Nucleus accumbens (tissue), 56 donors: ENCODE data around the gene BHMT2.

Experiments used
- DNase-seq, 56 donors: peaks; one replicate each; lab custom pipeline; 2025; lab: John Stamatoyannopoulos, UW

BHMT2 gene, protein sequence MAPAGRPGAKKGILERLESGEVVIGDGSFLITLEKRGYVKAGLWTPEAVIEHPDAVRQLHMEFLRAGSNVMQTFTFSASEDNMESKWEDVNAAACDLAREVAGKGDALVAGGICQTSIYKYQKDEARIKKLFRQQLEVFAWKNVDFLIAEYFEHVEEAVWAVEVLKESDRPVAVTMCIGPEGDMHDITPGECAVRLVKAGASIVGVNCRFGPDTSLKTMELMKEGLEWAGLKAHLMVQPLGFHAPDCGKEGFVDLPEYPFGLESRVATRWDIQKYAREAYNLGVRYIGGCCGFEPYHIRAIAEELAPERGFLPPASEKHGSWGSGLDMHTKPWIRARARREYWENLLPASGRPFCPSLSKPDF

DNA sequence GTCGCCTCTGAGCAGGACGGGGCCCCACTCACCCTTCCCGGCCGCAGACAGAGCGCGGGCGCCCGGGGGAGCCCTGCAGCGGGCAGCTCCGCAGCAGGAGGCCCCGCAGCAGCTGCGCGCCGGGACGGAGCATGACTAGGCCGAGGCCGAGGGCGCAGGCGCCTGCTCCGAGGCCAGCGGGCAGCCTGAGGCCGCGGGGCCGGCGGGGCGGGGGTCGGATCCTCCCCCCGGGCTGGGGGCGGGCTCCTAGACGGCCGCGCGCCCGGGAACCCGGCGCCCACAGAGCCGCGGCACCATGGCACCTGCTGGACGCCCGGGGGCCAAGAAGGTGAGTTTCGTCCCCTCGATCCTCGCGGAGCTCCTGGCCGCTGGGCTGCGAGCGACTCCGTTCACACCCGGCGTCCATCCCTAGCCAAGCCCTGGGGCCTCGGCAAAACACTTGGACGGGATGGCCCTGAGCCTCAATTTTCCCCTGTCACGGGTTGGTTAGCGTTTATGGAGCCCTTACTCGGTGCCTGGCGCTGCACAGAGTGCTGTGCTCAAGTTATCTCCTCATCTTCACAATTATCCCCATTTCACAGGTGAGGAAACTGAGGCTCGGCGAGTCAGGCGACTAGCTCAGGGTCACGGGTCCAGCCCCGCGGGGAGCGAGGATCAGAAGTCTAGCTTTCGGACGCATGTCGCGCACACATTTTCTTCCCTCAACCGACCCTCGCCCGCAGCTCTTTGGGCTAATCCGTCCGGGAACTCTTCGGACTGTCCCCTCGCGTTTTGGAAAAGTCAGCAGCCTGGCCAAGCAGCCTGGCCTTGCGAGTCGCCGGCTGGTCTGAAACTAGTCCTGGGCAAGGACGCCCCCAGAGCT, at the start of gene BHMT2, which contains the start of gene DMGDH:
TSS of gene BHMT2 (plus strand) at position 280 of the 862 bp plus-strand sequence. CDS start at position 296, 16 bp downstream.
TSS of gene DMGDH (minus strand) at position 187 of the 862 bp plus-strand sequence. CDS start at position 133, 54 bp downstream.
- peak in 1 of 56 donors; percentile 17 for DNase-seq

DNA sequence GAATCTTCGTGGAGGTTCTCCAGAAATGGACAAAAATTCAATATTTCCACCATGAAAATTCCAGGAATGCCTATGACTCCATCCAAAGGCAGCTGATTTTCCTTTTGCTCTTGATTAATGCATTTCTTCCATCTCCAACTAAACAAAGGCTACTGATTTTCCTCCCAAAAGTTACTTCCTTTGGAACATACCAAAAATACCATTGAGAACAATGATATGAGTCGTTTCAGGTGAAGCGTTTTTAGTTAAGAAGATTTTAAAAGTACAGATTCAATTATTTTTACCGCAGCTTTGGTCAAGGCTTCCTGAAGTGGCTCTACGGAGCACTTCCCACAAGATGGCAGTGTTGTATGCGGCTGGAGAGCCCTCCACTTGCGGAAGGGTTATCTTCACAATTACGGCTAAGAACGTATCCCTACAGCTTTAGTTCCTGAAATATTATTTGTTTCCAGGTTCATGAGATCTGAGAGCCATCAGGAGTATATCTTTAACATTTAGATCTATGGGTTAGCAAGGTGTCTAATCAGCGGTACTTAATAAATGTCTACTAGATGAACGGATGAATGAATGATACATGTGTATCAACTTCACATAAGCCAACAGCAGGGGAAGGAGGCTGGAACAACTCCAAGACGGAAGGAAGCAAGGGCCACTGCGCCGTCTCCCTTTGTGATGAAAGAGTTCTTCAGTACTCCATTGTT, 48.6 kb upstream of the BHMT2 start:
- peak in 43 of 56 donors; percentile 0 to 71 (median 17) for DNase-seq

DNA sequence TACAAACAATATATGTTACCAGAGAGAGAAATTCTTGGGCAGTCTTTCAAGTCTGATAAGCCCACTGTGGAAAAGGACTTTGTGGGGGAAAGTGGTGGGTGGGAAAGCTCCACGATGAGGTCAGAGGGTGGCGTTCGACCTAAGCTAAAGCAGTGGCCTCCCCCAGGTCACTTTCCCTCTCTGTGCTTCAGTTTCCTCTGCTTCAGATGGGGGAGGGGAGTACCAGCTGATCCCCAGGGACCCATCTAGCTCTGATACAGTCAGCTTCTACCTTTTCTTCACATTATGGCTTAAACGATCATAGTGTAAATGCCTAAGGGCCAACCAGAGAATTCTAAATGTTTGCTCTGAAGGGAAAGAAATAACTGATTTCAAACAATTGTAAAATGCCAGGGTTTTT, 47.8 kb upstream of the BHMT2 start:
- DNase-seq, result no peak

DNA sequence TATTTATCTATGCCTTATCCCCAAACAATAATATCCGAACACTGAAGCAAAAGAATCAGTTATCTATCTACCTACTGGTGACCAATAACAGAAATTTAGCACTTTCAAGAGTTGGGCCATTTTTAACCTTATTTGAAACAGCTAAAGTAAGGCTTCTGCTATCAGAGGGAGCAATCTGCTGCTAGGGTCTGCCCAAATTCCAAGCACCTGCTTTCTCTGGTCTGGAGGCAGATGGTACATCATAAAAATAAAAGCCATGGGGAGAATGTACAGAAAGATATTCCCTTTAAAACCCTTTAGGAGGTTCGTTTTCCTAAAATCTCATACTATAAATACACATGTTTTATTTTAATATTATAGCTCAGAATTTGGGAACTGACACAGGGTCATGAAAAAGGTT, 46.8 kb upstream of the BHMT2 start:
- no peak for DNase-seq

DNA sequence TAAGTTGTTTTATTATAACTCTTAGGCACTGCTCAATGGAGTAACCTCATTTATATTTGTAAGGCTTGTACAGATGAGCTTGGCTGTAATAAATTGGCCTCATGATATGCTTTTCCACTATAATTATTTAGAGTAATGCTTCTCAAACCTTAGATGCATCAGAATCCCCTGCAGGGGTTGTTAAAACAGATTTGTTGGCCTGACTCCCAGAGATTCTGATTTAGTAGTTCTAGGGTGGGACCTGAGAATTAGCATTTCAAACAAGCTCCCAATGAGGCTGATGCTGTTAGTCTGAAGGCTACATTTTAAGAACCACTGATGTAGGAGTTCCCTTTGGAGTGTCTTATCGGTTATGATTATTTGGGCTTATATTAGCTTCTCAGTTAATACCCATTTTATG, 46.2 kb upstream of the BHMT2 start:
- DNase-seq, result no peak

DNA sequence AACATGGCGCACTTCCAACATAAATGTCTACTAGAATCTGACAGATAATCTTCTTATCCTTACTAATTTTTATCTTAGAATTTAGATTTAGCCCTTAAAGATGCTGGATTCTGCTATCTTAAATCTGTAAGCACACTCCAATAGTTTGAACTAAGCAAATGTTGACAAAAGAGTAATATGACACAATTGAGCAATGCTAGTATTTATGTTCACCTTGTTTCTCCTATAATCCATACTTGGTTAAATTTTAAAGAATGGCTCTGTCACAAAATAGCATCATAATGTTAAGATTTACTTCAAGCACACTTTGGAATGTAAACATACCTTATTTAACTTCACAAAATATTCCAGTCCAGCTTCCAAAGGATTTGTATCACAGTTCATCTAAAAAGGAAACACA, 45.6 kb upstream of the BHMT2 start:
- no peak for DNase-seq

DNA sequence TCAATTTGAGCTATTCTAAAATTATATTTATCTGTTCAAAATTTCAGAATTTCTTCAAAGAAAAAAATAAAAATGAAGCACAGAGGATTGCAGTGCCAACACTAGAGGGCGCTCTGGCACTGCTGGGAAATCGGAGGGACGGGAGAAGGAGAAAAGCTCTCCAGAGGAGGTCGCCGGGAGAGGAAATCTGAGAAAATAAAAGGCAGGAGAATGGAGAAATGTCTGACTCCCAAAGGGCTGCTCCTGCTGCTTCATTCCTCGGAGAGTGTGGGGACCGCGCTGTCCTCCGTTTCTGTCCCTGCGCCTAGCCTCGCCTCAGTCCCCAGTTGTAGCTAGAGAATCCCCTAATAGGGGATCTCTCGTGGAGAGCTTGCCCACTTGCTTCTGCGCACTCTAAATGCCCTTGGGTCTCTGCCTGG, 44.5 kb upstream of the BHMT2 start:
- peak in 49 of 56 donors; percentile 2 to 79 (median 34) for DNase-seq

DNA sequence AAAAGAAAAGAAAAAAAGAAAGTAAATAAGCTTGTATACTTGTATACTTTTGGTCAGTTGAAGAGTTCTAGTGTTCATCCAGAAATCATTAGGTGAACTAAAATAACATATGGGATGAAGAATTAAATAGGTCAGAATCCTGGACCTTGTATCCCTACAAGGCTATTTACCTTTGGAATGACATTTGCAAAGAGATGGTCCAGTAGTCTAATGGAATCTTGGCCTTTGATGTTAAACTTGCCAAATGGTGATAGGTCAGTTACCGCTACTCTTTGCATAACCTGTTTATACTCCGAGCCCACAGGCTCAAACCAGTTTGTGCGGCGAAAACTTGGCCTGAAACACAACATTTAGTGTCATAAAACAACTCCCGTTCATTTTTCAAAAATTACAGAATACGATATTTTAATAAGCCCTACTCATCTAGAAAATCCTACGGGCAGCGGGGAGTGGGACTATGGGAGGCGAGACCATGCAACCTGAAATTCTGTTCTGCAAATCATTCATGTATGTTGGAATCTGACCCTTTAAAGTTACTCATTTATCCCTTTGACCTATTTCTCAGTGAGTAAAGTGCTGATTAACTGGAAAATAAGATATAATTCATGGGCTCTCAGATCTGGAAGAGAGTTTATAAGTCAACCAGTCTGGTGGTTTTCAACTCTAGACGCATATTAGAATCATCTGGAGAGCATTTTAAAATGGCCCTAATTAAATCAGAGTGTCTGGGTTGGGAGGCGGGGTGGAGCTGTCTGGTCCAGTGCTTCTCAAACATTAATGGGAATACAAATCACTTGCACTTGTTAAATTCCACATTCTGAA, 38.7 kb upstream of the BHMT2 start:
- no peak for DNase-seq

DNA sequence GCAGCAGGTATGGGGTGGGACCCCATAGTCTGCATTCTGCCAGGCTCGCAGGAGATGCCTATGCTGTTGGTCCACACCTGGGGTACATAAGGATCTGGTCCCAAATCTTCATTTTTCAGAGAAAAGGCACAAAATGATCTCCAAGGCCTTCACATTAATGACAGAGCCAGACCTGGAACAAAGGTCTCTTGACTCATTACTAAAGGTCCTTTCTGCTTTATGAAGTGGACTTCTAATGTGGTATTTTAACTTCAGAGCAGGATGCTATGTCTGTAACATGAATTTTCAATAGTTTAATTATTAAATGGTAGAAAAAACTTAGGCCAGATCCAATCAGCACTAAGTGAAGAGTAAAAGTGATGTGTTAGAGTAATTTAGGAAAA, 38.1 kb upstream of the BHMT2 start:
- DNase-seq, result no peak

DNA sequence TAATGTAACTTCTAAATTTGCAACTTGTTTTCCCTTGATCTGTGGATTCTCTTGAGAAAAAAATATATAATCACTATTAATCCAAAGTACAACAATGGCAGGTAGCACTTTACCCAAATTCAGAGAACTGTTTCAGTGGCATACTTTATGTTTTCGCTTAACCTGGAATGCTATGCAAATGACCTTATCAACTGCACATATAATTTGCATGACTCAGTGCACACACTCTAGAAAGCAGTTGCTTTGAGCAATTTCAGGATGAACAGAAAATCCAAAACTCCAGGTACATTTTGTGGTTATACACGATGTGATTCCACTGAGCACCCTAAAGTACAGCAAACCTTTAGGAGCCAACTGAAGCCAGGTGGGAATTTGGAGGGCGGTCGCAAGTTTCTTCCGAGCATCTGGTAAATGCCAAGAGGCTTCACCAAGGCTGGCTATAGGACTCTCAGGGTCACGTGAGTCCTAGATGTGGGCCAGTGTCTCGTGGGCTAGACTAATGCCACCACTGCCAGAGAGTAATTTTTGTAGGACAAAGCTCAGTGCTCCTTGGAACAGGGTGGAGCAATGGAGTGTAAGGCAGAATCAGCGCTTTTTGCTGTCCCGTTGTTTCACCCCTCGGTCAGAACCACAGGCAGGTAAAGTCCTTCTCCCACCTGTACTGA, 37.4 kb upstream of the BHMT2 start:
- no peak for DNase-seq

DNA sequence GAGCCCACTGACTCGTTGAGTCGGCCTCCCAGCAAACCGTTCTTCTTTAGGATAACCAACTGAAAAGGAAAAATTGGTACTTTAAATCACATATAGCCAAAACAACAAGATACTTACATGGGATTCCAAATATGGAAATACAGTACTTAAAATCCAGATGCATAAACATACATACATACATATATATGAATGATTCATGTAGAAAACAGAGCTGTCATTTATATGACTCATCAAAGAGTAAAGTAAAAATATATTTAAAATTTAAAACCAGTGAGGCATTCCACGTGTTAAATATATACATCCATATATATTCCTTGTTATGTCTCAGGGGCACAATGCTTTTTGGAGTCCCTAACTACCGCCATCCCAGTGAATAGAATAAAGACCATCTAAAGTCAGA, 36.8 kb upstream of the BHMT2 start:
- DNase-seq, result no peak

DNA sequence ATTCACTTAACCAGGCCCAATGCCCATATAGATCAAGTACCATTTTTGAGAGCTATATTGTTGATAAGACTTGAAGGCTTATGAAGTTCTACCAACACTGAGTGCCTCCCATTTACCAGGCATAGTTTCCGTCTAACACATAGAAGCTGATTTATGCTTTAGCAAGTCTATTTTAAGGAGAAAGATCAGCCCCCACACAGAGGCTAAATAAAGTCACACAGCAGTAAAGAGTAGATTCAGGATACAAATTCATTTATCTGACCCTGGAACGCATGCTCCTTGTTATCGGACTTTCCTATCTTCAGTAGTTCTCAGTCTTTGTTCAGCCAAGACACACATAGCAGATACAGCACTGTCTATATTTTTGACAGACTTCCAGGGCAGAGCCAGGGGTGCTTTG, 34.3 kb upstream of the BHMT2 start:
- DNase-seq, result no peak

DNA sequence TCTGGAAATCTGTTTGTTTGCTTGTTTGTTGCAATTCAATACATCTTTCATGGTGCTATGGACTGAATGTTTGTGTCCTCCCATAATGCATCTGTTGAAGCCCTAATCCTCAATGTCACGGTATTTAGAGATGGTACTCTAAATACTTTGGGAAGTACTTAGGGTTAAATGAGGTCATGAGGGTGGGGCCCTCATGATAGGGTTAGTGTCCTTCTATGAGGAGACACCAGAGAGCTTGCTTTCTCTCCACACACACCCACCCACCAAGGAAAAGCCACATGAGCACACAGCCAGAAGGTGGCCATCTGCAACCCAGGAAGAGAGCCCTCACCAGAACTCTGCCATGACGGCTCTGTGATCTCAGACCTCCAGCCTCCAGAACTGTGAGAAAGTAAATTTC, 32.8 kb upstream of the BHMT2 start:
- DNase-seq, result no peak

DNA sequence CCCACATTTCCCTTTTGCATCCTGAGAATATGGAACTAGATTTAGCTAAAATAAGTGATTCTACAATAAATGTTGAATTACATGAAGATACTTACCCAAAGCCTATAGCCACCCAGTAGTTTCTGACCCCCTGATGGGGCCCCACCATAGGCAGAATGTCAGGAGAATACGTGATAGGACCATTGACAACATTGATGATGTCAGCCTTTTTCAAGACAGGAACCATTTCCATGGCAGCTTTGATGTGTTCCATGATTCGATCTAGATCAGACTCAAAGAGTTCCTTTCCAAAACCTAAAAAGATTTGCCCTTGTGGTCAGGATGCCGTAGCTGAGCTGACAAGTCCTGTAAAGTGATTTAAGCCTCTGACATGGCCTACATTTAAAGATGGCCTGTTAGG, 27.4 kb upstream of the BHMT2 start:
- DNase-seq, result no peak

DNA sequence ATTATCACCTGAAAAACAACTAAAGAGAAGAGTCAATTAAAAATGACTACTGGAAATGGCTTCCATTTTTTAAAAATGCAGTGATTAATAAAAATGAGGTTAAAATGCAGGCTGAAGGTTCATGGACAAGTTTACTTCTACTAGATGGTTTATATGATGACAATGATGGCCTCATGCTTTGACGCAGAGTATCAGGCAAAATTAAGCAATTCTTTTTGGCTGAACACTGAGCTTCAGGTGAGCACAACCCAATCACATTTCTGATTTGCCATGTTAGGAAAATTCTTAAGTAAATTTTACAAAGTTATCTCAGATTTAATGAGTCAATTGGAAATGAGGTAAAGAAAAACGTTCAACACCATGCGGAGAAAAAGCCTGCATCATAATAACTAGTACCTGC, 22.4 kb upstream of the BHMT2 start:
- DNase-seq, result no peak

DNA sequence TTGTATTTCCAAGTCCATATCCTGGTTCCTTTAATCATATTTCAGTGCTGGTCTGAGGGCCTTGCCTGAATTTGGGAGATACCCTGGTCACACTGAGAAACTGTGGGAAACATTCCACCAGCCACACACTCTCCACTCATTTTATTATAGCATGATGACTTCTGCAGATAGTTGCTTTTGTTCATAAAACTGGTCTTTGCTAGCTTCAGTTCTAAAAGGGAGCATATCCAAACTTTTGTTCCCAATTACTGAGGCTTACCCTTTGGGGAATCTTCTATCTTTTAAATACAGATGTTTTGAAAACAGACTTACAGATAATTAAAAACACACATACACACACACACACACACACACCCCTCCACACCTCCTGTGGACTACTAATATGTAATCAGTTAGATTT, 21.1 kb upstream of the BHMT2 start:
- no peak for DNase-seq

DNA sequence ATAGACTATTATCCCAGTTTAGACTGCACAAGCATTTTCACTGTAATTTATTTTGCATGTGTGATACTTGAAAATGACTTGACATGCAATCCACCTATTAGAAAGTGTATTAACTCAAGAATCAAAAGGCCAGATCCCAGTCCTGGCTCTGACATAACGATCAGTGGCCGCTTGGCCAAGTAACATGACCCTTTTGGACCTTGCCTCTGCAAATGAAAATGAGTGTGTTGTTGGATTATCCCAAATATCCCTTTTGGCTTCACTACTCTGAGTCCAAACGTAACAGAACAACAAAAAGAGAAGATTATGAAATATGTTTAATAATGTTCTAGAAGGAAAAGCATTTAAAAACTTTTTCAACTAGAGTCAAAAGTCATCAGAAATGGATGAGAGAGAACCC, 19.1 kb upstream of the BHMT2 start:
- no peak for DNase-seq

DNA sequence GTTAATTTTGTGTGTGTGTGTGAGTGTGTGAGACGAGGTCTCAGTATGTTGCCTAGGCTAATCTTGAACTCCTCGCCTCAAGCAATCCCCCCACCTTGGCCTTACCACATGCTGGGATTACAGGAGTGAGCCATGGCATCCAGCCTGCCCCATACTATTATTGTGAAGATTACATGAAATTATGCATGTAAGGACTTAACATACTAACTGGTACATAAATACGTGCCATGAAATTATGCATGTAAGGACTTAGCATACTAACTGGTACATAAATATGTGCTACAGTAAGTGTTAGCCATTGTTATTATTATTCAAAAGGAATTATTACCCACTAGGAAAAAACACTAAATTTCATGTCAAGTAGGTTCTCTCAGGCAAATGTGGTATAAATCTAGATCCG, 16.2 kb upstream of the BHMT2 start:
- no peak for DNase-seq

DNA sequence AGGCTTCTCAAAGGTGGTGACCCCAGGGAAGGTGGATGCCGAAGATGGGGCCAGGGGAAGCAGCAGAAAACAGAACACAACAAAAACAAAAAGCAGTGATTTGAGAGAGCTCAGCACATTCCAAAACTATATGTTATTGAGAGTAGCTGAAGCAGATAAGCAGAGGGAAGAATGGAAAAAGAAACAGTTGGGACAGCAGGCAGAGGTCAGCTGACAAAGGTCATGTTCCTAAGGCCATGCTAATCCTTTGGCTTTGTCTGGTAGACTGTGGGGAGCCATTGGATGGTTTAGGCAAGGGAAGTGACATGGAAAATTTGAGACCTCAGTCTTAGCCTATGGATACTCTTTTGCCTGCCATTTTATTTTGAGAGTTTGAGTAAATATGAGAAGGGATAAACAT, 14.6 kb upstream of the BHMT2 start:
- no peak for DNase-seq

DNA sequence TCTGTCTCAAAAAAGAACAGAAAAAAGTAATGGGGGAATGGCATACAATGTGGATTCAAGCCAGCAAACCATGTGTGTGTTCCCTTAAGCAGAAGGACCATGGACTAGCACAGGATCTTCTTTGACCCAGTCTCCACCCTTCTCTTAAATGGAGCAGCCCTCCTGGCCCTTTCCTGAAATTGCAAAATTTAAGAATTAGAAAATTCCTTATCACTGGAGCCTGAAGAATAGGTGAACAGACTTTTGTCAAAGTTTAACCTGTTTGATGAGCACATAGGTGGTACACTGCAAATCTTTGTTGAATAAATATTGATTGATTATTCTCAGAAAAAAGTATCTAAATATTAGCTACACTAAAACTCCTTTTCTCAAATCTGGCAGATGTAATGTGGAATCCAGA, 12.7 kb upstream of the BHMT2 start:
- DNase-seq, result no peak
